Choroid plexus epithelial cell (primary cell): Measurements from ENCODE around the gene METTL9.
"Not testable (repeated sequence)": the region's sequence is repeated elsewhere in the genome, so short reads cannot be mapped to it uniquely, and the experiment has no call there.

ENCODE experiments used
- DNase-seq: peaks from one replicate; pipeline ENCODE4 v3.0.0-alpha.2; 2010; ENCODE audit warnings: low read depth
- H3K4me3 ChIP-seq: 2 replicates; pipeline ENCODE4 v1.5.1; 2011; ENCODE audit warnings: low read depth, mild to moderate bottlenecking, control low read depth, low read length, moderate library complexity
- CTCF ChIP-seq: conservative IDR thresholded peaks from 2 replicates; pipeline ENCODE4 v1.5.1; 2011; ENCODE audit warnings: low read depth, mild to moderate bottlenecking, control low read depth, inconsistent platforms, low read length, moderate library complexity

METTL9 gene

DNA sequence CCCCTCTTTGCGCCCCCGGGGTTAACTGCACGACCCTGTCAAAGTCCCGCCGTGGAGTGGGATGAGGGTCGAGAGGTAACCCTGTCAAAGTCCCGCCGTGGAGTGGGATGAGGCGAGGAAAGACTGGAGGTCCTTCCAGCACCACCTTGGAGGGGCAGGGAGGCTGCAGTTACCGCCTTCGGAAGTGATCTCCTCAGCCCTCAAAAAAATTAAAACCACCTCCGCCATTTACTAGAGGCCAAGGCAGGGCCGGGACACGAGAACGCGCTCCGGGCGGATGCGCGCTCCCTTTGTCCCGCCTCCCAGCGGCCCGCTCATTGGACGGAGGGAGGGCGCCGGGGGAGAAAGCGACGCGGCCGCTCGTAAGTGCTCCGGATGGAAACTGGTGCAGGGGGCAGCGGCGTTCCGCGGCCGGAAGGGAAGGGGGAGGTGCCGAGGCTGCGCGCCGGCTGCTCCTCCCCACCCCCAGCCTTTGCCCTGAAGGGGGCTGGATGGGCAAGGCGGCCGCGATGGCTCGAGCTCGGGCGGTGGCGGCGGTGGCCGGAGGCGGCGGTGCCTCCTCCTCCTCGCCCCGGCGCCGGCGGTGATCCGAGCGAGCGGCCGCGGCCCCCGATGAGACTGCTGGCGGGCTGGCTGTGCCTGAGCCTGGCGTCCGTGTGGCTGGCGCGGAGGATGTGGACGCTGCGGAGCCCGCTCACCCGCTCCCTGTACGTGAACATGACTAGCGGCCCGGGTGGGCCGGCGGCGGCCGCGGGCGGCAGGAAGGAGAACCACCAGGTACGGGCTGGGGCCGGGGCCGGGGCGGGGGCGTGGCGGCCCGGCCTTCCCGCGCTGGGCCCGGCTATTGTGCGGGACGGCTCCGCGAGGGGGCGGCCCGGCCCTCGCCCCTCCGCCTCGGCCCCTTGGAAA is at the start of gene METTL9:
METTL9 (plus strand) TSS at position 456 of the 909 bp plus-strand sequence; CDS start at position 613, 157 bp downstream.
- TF ChIP-seq CTCF = no peak
- peak within 1 kb of the TSS; percentile 93 for H3K4me3 ChIP-seq
- DNase-seq = peak; percentile 96

GRCh38 chr16:21549975-21550374 is 49.4 kb upstream of the METTL9 start:
- H3K4me3 ChIP-seq, DNase-seq: not testable (repeated sequence)

GRCh38 chr16:21550435-21550834 is 48.9 kb upstream of the METTL9 start:
- DNase-seq, H3K4me3 ChIP-seq: not testable (repeated sequence)

- not testable (repeated sequence) for H3K4me3 ChIP-seq, DNase-seq
Observed at GRCh38 chr16:21551076-21551475, 48.3 kb upstream of the METTL9 start.

DNA sequence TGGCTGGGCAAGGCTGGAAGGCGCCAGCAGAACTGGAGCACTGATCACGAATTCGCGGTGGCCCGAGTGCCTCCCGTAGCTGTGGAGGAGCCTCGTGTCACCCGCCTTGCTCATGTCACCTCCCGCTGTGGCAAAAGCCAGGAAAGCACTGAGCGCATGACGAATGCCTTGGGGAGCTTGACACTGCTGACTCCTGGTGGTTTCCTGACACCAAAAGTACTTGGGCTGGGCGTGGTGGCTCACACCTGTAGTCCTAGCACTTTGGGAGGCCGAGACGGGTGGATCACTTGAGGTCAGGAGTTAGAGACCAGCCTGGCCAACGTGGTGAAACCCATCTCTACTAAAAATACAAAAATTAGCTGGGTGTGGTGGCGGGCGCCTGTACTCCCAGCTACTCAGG is 47.8 kb upstream of the METTL9 start:
- not testable (repeated sequence) for DNase-seq, H3K4me3 ChIP-seq

DNA sequence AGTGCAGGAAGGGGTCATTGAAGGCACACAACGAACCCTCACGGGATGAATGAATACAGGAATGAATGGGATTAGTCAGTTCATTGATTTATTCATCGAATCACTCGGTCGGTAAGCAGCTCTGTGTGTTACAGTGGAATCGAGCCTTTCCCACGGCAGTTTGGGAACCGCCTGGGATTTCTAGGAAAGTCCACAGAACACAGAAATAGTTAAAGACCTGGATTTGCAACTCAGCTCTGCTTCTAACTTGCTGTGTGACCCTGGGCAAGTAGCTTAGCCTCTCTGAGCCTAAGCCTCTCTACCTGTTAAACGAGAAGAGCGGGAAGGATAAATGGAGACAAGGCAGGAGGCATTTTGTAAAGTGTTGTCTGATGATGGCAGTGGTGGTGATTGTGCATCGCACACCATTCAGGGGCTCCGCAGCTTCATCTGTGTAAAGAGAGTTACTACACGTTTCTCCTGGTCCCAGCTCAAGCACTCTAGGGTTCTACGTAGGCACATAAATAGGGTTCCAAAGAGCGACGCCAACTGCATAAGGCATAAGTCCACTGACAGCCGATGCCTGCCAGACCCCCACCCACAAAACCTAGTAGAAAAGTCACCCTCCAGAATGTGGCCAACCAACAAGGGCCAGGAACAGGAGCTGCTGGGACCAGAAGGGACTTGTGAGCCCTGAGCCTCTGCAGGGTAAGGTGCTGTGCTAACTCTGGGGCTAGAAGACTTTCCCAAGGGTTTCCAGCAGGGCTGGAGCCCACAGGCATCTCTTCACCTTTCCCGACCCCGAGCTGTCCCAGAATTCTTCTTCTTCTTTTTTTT is 45.7 kb upstream of the METTL9 start:
- not testable (repeated sequence) for H3K4me3 ChIP-seq, DNase-seq

DNA sequence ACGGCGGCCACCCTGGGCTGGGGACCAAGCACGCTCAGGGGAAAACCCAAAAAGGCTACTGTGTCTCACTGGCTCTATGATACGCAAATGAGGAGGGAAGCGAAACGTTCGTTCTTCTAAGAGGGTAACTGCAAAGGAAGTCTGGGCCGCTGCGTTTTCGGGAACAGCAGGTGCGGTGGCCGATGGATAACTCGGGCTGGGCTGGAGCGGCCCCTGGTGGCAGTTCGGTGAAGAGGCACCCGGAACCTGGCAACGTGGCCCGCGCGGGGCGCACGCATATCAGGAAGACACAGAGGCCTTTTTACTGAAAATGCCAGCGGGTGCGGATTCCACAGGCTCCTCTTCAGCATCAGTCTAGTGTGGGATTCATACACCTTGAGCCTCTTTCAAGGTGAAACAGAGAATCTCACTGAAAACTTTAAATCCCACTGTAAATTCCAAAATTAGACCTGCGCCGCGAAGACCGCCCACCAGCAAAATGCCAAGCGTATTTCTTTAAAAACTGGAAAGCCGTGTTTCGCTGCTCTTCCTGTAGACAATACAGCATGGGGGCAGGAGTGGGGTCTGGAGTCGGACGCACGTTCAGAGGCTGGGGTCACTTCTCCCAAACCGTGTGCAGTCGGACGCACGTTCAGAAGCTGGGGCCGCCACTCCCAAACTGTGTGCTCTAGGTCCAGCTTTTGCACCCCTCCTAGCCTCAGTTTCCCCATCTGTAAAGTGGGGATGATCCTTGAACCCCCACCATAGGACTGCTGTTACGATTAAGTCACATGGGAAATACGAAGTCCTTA is 44.4 kb upstream of the METTL9 start:
- H3K4me3 ChIP-seq = no peak overlapping the region
- TF ChIP-seq CTCF = peak; percentile 97
- DNase-seq = peak; percentile 80

DNA sequence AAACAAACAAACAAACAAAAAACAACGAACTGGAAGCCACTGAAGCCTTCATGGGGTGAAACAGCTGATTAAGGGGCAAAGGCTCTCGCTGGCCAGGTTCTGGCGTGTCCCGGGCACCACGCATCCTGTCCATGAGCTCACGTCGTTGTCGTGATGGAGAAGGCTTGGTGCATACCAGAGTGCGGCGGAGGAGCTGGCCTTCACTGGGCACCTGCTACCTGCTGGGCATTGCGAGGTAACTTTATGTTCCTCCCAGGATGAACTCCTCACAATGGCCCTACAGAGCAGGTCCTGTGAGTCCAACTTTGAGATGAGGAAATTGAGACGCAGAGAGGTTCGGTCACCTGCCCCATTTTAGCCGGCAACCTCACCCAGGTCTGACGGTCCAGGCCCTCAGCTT is 43.8 kb upstream of the METTL9 start:
- H3K4me3 ChIP-seq, DNase-seq: not testable (repeated sequence)

- DNase-seq, H3K4me3 ChIP-seq: not testable (repeated sequence)
Observed at GRCh38 chr16:21556026-21556595, 43.3 kb upstream of the METTL9 start.

GRCh38 chr16:21556651-21557241 is 42.6 kb upstream of the METTL9 start:
- not testable (repeated sequence) for H3K4me3 ChIP-seq
- peak; percentile 57 for DNase-seq

- H3K4me3 ChIP-seq = no peak overlapping the region
- DNase-seq = no peak
- TF ChIP-seq CTCF = no peak
Observed at GRCh38 chr16:21560462-21560861, 38.9 kb upstream of the METTL9 start.
